Vagina (tissue), 2 donors: ENCODE measurements around the gene ZBTB20.

Experiments
- CTCF ChIP-seq, 3 experiments: fragments of 450-650 bp in 2 of 3; fragments of 200-600 bp in 1 of 3; sonication (generic) in 1 of 3; IDR thresholded peaks; one replicate each; pipeline ENCODE4 v1.5.1; 2017 to 2019; ENCODE audit warnings: antibody characterized with exemption in 3 of 3, mild to moderate bottlenecking in 2 of 3, moderate library complexity in 2 of 3
- POLR2A ChIP-seq, 2 donors: fragments of 450-650 bp; IDR thresholded peaks; one replicate each; pipeline ENCODE4 v1.6.1; 2017; ENCODE audit warnings: antibody characterized with exemption in 2 of 2, mild to moderate bottlenecking in 2 of 2, moderate library complexity in 2 of 2

- no peak for TF ChIP-seq CTCF (IDR thresholded peaks at IDR 0.05)
- TF ChIP-seq POLR2A (IDR thresholded peaks at IDR 0.05) = no peak
Observed at GRCh38 chr3:114308830-114309229, 838.3 kb downstream of the ZBTB20 start.
